HepG2 (cell line): ENCODE results near the gene MARK2. TPM values are rescaled to one million over a fixed set of nuclear protein-coding genes. Genes with fewer than 3 reads are reported as not detected.

Source experiments
- CBX2 ChIP-seq, 2 experiments: fragments of 200-600 bp in 1 of 2; sonication (generic); formaldehyde crosslinking in 1 of 2; IDR thresholded peaks; 2 replicates each; pipeline versions ENCODE4 v1.7.0 to v1.8.1; 2018 to 2022; ENCODE audit warnings: low read depth in 2 of 2, low read length in 1 of 2, mild to moderate bottlenecking in 1 of 2, missing genetic modification reagents in 1 of 2
- EZH2 ChIP-seq: conservative IDR thresholded peaks from 2 replicates; pipeline ENCODE4 v1.6.1; 2012; ENCODE audit warnings: mild to moderate bottlenecking, low read depth, low read length, moderate library complexity
- FOXK1 ChIP-seq: sonication (generic); formaldehyde crosslinking; IDR thresholded peaks from 2 replicates; pipeline ENCODE4 v1.4.0; 2020; ENCODE audit warnings: low read depth, missing genetic modification reagents, borderline replicate concordance
- HCFC1 ChIP-seq: fragments of 150-350 bp; IDR thresholded peaks from 2 replicates; pipeline ENCODE4 v1.6.1; 2014; ENCODE audit warnings: low read depth, low read length
- HIVEP1 ChIP-seq: sonication (generic); formaldehyde crosslinking; IDR thresholded peaks from 2 replicates; pipeline ENCODE4 v1.4.0; 2020; ENCODE audit warnings: mild to moderate bottlenecking, missing genetic modification reagents
- HNF4G ChIP-seq, 2 experiments: sonication (generic) in 1 of 2; formaldehyde crosslinking in 1 of 2; IDR thresholded peaks; 2 replicates each; pipeline versions ENCODE4 v1.4.0 to v1.6.1; 2011 to 2020; ENCODE audit warnings: borderline replicate concordance in 2 of 2, low read depth in 2 of 2, mild to moderate bottlenecking in 2 of 2, low read length in 1 of 2, missing genetic modification reagents in 1 of 2, moderate library complexity in 1 of 2
- MATR3 ChIP-seq: sonication (generic); formaldehyde crosslinking; IDR thresholded peaks from 2 replicates; pipeline ENCODE4 v1.4.0; 2020; ENCODE audit warnings: missing genetic modification reagents
- PAX8 ChIP-seq: sonication (generic); formaldehyde crosslinking; IDR thresholded peaks from 2 replicates; pipeline ENCODE4 v1.8.0; 2022; ENCODE audit warnings: mild to moderate bottlenecking, missing genetic modification reagents, borderline replicate concordance
- RORA ChIP-seq: sonication (generic); formaldehyde crosslinking; IDR thresholded peaks from 2 replicates; pipeline ENCODE4 v1.5.0; 2020; ENCODE audit warnings: mild to moderate bottlenecking, missing genetic modification reagents, moderate library complexity
- SAP130 ChIP-seq: IDR thresholded peaks from 2 replicates; pipeline ENCODE4 v1.6.1; 2016; ENCODE audit warnings: low read depth
- ZNF281 ChIP-seq: sonication (generic); formaldehyde crosslinking; IDR thresholded peaks from 2 replicates; pipeline ENCODE4 v1.4.0; 2020; ENCODE audit warnings: missing genetic modification reagents, borderline replicate concordance
- ZNF292 ChIP-seq: sonication (generic); formaldehyde crosslinking; IDR thresholded peaks from 2 replicates; pipeline ENCODE4 v1.8.1; 2022; ENCODE audit warnings: mild to moderate bottlenecking, low read depth, missing genetic modification reagents, borderline replicate concordance
- ZNF337 ChIP-seq: sonication (generic); formaldehyde crosslinking; IDR thresholded peaks from 2 replicates; pipeline ENCODE4 v1.5.1; 2020; ENCODE audit warnings: missing genetic modification reagents, low read depth, mild to moderate bottlenecking, borderline replicate concordance
- ZNF362 ChIP-seq: sonication (generic); formaldehyde crosslinking; IDR thresholded peaks from 2 replicates; pipeline ENCODE4 v1.4.0; 2020; ENCODE audit warnings: missing genetic modification reagents, mild to moderate bottlenecking, borderline replicate concordance
- ZNF605 ChIP-seq: sonication (generic); formaldehyde crosslinking; IDR thresholded peaks from 2 replicates; pipeline ENCODE4 v1.8.0; 2022; ENCODE audit warnings: mild to moderate bottlenecking, missing genetic modification reagents
- ZNF614 ChIP-seq: IDR thresholded peaks from 2 replicates; pipeline ENCODE4 v1.6.1; 2018; ENCODE audit warnings: missing biosample characterization, missing genetic modification reagents, inconsistent platforms, borderline replicate concordance
- ZNF878 ChIP-seq: sonication (generic); formaldehyde crosslinking; IDR thresholded peaks from 2 replicates; pipeline ENCODE4 v1.8.1; 2023; ENCODE audit warnings: mild to moderate bottlenecking, missing genetic modification reagents, moderate library complexity
- polyA plus RNA-seq, 8 experiments: library from polyadenylated mRNA; depleted of rRNA in 3 of 8; stranded (reverse) in 7 of 8; unstranded in 1 of 8; fragments of >200 nt; fragmentation: Illumina TruSeq in 4 of 8; extraction: Trizol in 4 of 8; gene quantifications; 2 replicates each; pipeline versions ENCODE4 v1.2.1 to v1.2.3, GENCODE V29; 2011 to 2016; ENCODE audit warnings: low read depth in 4 of 8, missing spikeins in 1 of 8, mixed read lengths in 1 of 8; ENCODE audit not compliant: insufficient read depth in 1 of 8
- total RNA-seq, 5 experiments: library from RNA; depleted of rRNA; stranded (reverse); fragments of >200 nt; fragmentation: Illumina TruSeq; extraction: Trizol; gene quantifications; 2 replicates each; pipeline ENCODE4 v1.2.3, GENCODE V29; 2016; ENCODE audit warnings: low read depth in 1 of 5
- TF ChIP-seq, protein P1 (sequence below): sonication (generic); formaldehyde crosslinking; IDR thresholded peaks from 2 replicates; pipeline ENCODE4 v1.5.0; 2020; ENCODE audit warnings: mild to moderate bottlenecking, missing genetic modification reagents
- TF ChIP-seq, protein P2 (sequence below): sonication (generic); formaldehyde crosslinking; conservative IDR thresholded peaks from 2 replicates; pipeline ENCODE4 v1.4.0; 2020; ENCODE audit warnings: mild to moderate bottlenecking, missing genetic modification reagents, moderate library complexity

The MARK2 gene
- total and polyA plus RNA-seq, 2 of the 13 experiments (the other 11 are each of a cell fraction or from before 2014, with no cell fraction given), result 13.5 to 13.9 TPM

DNA sequence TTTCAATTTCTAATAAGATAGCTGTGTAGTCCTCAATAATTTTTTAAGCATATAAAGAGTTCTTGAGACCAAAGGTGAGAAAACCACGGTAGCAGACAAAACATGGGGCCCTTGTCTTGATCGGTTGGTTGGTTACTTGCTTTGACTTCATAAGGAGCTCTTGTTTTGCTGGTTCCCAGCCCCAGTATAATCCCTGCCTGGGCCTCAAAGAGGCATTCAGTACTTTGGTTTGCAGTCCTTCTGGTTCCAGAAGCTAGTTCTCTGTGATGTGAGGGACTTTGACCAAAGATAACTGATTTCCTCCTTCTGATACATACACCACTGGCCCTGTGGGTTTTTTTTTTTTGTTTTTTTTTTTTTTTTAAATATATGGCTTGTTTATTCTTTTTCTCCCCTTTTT lies 17.1 kb downstream of the MARK2 start (continued):
- TF ChIP-seq HCFC1 (no peak), EZH2 (no peak), ZNF362 (CRISPR knock-in tag) (peak; percentile 63; the same call in 1 of the 2 replicates), CBX2 (IDR thresholded peaks at IDR 0.05; ENCODE audit: low read depth, low read length) (no peak), CBX2 (CRISPR knock-in tag; IDR thresholded peaks at IDR 0.05; ENCODE audit: low read depth) (no peak), ZNF614 (CRISPR knock-in tag) (peak; percentile 98), FOXK1 (CRISPR knock-in tag) (no peak), ZNF605 (CRISPR knock-in tag) (no peak), PAX8 (CRISPR knock-in tag) (no peak), ZNF878 (no peak), ZNF281 (CRISPR knock-in tag) (no peak), SAP130 (0 out of 2 replicates have a peak, but pooled peaks have one; percentile 20), MATR3 (CRISPR knock-in tag) (no peak), ZNF337 (no peak), HIVEP1 (CRISPR knock-in tag) (no peak), HNF4G (IDR thresholded peaks at IDR 0.05; ENCODE audit: borderline replicate concordance, low read depth, low read length) (peak; percentile 65), HNF4G (CRISPR knock-in tag; IDR thresholded peaks at IDR 0.05; ENCODE audit: borderline replicate concordance, low read depth) (no peak), ZNF292 (CRISPR knock-in tag) (no peak), RORA (no peak)
- TF ChIP-seq, protein P1, sequence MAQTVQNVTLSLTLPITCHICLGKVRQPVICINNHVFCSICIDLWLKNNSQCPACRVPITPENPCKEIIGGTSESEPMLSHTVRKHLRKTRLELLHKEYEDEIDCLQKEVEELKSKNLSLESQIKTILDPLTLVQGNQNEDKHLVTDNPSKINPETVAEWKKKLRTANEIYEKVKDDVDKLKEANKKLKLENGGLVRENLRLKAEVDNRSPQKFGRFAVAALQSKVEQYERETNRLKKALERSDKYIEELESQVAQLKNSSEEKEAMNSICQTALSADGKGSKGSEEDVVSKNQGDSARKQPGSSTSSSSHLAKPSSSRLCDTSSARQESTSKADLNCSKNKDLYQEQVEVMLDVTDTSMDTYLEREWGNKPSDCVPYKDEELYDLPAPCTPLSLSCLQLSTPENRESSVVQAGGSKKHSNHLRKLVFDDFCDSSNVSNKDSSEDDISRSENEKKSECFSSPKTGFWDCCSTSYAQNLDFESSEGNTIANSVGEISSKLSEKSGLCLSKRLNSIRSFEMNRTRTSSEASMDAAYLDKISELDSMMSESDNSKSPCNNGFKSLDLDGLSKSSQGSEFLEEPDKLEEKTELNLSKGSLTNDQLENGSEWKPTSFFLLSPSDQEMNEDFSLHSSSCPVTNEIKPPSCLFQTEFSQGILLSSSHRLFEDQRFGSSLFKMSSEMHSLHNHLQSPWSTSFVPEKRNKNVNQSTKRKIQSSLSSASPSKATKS (CRISPR knock-in tag), result no peak
- TF ChIP-seq, protein P2, sequence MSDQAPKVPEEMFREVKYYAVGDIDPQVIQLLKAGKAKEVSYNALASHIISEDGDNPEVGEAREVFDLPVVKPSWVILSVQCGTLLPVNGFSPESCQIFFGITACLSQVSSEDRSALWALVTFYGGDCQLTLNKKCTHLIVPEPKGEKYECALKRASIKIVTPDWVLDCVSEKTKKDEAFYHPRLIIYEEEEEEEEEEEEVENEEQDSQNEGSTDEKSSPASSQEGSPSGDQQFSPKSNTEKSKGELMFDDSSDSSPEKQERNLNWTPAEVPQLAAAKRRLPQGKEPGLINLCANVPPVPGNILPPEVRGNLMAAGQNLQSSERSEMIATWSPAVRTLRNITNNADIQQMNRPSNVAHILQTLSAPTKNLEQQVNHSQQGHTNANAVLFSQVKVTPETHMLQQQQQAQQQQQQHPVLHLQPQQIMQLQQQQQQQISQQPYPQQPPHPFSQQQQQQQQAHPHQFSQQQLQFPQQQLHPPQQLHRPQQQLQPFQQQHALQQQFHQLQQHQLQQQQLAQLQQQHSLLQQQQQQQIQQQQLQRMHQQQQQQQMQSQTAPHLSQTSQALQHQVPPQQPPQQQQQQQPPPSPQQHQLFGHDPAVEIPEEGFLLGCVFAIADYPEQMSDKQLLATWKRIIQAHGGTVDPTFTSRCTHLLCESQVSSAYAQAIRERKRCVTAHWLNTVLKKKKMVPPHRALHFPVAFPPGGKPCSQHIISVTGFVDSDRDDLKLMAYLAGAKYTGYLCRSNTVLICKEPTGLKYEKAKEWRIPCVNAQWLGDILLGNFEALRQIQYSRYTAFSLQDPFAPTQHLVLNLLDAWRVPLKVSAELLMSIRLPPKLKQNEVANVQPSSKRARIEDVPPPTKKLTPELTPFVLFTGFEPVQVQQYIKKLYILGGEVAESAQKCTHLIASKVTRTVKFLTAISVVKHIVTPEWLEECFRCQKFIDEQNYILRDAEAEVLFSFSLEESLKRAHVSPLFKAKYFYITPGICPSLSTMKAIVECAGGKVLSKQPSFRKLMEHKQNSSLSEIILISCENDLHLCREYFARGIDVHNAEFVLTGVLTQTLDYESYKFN (CRISPR knock-in tag), result peak; percentile 75
